Measurements from ENCODE around the gene SORCS3.
"Not testable (repeated sequence)": the region's sequence is repeated elsewhere in the genome, so short reads cannot be mapped to it uniquely, and the experiment has no call there.

SORCS3 gene

GRCh38 chr10:104694074-104694473 lies 53.0 kb downstream of the SORCS3 start:
- DNase-seq, result no peak

- DNase-seq, result not testable (repeated sequence)
Observed at GRCh38 chr10:104703262-104703661, 62.2 kb downstream of the SORCS3 start.

- no peak for DNase-seq
Observed at GRCh38 chr10:104706886-104707285, 65.8 kb downstream of the SORCS3 start.

GRCh38 chr10:104707602-104708459 lies 66.7 kb downstream of the SORCS3 start:
- DNase-seq, result peak; percentile 98

GRCh38 chr10:104711302-104711721 lies 70.2 kb downstream of the SORCS3 start:
- no peak for DNase-seq

DNA sequence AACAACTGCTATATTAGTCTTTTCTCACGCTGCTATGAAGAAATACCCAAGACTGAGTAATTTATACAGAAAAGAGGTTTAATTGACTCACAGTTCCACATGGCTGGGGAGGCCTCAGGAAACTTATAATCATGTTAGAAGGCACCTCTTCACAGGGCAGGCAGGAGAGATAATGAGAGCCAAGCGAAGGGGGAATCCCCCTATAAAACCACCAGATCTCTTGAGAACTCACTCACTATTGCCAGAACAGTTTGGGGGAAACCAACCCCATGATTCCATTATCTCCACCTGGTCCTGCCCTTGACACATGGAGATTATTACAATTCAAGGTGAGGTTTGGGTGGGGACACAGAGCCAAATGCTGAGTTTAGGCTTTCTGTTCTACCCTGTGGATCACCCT lies 89.5 kb downstream of the SORCS3 start:
- DNase-seq, result not testable (repeated sequence)

GRCh38 chr10:104731192-104731591 lies 90.1 kb downstream of the SORCS3 start:
- DNase-seq, result no peak

DNA sequence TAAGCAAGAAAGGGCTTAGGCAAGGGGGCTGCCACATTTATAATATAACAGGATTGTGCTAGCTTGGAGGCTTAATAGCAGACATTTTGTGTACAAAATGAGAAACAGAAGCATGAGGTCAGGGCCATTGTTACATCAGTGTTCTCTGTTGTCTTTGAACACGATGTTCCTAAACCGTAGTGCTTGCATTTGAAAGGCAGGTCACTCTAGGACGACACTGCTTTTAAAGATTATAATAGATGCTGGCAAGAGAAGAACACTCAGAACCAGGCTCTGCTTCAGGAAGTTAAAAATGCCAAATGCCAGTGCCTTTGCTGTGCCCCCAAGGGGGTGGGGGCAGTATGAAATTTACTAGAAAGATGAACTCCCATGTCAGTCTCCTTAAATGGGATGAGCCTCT lies 91.1 kb downstream of the SORCS3 start:
- no peak for DNase-seq

DNA sequence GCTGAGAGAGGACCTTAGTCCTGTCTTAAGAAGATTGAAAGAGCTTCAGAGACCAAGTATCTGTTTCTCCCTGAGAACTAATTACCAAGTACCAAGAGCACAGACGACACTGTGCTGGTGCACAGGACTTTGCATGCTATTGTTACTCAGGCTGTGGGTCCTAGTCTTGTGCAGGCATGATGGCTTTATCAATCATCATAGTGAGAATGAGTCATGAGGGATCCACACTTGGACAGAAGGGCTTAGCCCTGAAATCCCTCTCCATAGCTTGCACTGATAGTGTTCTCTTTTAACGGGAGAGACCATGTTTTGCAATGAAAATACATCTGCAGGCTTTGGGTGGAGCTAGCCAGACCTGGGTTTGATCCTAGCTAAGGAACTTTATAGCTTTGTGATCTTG lies 93.3 kb downstream of the SORCS3 start:
- DNase-seq, result no peak

- no peak for DNase-seq
Observed at GRCh38 chr10:104735036-104735756, 94.1 kb downstream of the SORCS3 start.

- no peak for DNase-seq
Observed at GRCh38 chr10:104735757-104736391, 94.8 kb downstream of the SORCS3 start.

DNA sequence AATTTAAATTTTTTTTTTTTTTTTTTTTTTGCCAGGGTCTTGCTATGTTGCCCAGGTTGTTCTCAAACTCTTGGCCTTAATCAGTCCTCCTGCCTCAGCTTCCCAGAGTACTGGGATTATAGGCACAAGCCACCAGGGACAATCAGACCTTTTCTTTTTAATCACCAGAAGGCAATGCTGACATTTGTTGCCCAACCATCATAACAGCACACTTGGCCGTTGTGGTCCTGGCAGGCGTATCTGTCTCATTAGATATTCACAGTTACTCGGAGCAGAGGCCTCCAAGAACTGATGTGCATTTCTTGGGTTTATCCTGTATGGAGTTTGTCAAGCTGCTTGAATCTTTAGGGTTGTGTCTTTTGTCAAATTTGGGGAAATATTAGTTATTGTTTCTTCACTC lies 100.0 kb downstream of the SORCS3 start:
- no peak for DNase-seq

GRCh38 chr10:104744052-104744451 lies 103.0 kb downstream of the SORCS3 start:
- DNase-seq, result no peak

- DNase-seq, result no peak
Observed at GRCh38 chr10:104750291-104750690, 109.2 kb downstream of the SORCS3 start.

- DNase-seq, result no peak
Observed at GRCh38 chr10:104762793-104763192, 121.7 kb downstream of the SORCS3 start.

DNA sequence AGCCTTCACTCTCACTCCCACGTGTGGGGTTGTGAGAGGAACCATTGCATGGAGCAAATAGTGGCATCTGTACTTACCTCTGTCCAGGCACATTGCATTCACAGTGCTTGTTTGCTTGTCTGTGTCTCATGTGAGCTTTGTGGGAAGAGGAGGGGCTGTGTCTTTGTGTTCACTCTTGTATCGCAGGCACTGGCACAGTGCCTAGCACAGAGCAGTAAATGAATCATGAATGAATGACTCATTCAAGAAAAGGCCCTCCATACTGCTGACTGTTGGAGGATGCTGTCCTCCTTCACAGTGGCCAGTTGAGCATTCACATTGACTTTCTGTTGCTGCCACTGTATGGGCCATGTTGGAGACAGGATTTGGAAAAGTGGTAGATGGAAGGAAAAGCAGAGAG lies 125.3 kb downstream of the SORCS3 start:
- DNase-seq, result no peak

GRCh38 chr10:104767282-104767681 lies 126.2 kb downstream of the SORCS3 start:
- no peak for DNase-seq

- no peak for DNase-seq
Observed at GRCh38 chr10:104767745-104768144, 126.7 kb downstream of the SORCS3 start.

GRCh38 chr10:104773105-104773504 lies 132.0 kb downstream of the SORCS3 start:
- DNase-seq, result no peak

DNA sequence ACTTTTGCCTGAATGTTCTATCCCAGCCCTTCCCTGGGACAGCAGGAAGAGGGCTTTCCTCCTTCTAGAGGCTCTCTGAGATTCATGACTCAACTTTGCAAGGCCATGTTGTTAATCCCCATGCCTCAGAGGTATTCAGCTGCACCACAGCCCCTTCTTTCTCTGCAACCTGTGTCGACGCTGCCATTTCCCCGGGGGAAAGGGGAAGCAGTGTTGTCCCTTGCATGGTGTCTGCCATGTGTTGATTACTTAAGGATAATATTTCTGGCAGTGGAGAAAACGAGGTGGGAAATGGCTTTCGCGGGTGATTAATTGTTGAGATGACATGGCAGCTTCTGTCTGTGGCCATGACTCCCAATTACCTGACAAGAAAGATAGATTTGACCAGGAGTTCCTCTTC lies 133.1 kb downstream of the SORCS3 start:
- DNase-seq, result no peak

- DNase-seq, result no peak
Observed at GRCh38 chr10:104777086-104777799, 136.2 kb downstream of the SORCS3 start.

- no peak for DNase-seq
Observed at GRCh38 chr10:104778371-104778770, 137.3 kb downstream of the SORCS3 start.

GRCh38 chr10:104779701-104780100 lies 138.6 kb downstream of the SORCS3 start:
- DNase-seq, result no peak
